LNCaP clone FGC (cell line): ENCODE results near the gene ALPI.
"Not testable (repeated sequence)": the region's sequence is repeated elsewhere in the genome, so short reads cannot be mapped to it uniquely, and the experiment has no call there.

ENCODE experiments used
- DNase-seq: peaks from one replicate; pipeline ENCODE4 v3.0.0-alpha.2; 2011; ENCODE audit warnings: low read depth
- H3K4me3 ChIP-seq: 2 replicates; pipeline ENCODE4 v1.5.1; 2011; ENCODE audit warnings: mild to moderate bottlenecking, low read depth, low read length, control low read depth
- TF ChIP-seq, protein P1 (sequence below): IDR thresholded peaks from 2 replicates; pipeline ENCODE4 v1.5.1; 2012; ENCODE audit warnings: mild to moderate bottlenecking; ENCODE audit not compliant: control insufficient read depth, insufficient read depth; ENCODE audit errors: extremely low read depth

Gene ALPI

DNA sequence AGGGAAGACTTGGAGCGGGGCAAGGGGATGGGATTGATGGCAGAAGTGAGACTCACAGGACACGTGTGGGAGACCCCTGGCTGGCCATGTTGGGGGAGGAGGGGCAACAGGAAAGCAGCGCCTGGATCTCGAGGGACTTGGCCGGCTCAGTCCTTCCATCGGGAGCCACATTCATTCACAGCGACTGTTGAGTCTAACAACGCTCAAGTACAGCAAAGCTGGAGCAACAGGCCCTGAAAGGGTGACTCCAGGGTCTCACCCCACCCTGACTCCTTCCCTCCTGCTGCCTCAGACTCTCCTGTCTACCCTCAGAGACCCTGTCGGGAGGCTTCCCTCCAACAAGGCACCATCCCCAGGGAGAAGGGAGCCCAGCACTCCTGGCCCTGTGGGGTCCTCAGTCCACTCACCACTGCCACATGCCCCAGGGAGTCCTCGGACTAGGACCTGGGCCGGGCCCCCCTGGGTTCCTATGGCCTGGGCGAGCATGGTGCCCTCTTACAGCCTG lies 14.8 kb upstream of the ALPI start:
- TF ChIP-seq, protein P1, sequence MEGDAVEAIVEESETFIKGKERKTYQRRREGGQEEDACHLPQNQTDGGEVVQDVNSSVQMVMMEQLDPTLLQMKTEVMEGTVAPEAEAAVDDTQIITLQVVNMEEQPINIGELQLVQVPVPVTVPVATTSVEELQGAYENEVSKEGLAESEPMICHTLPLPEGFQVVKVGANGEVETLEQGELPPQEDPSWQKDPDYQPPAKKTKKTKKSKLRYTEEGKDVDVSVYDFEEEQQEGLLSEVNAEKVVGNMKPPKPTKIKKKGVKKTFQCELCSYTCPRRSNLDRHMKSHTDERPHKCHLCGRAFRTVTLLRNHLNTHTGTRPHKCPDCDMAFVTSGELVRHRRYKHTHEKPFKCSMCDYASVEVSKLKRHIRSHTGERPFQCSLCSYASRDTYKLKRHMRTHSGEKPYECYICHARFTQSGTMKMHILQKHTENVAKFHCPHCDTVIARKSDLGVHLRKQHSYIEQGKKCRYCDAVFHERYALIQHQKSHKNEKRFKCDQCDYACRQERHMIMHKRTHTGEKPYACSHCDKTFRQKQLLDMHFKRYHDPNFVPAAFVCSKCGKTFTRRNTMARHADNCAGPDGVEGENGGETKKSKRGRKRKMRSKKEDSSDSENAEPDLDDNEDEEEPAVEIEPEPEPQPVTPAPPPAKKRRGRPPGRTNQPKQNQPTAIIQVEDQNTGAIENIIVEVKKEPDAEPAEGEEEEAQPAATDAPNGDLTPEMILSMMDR, result no peak
- H3K4me3 ChIP-seq, result no peak overlapping the region
- DNase-seq, result no peak

DNA sequence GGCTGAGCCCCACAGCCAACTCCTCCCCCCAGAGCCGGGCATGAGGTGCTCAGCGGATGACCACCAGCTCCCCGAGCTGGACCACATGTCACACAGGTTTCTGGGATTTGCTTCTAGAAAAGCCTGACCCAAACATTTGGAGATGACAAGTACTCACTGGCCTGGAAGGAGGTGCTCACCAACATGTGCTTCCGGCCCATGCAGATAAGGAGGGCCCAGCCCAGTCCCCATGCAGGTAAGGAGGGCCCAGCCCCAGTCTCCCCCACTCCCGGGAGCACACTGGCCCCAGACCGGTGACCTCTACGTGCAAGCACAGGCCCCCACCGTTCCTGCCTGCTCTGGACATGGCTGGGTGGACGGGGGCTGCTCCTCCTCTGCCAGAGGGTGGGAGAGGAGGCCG lies 14.0 kb upstream of the ALPI start:
- DNase-seq, H3K4me3 ChIP-seq: not testable (repeated sequence)

DNA sequence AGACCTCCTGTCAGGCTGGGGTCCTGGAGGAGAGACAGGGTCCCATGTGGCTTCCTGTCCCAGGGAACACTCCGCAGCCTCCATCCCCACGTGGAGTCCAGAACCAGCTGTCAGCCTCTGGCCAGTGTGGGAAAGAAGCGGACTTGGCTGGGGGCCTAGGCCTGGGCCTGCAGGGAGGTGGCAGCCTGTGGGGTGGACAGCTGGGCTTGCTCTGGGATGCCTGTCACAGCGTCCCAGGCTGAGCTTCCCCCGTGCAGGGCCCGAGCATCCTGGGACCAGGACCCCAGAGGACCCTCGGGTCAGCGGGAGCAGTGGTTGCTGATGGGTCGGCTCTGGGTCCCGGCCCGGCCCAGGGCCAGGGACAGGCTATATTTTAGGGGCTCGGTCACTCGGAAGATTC lies 13.5 kb upstream of the ALPI start:
- not testable (repeated sequence) for DNase-seq

DNA sequence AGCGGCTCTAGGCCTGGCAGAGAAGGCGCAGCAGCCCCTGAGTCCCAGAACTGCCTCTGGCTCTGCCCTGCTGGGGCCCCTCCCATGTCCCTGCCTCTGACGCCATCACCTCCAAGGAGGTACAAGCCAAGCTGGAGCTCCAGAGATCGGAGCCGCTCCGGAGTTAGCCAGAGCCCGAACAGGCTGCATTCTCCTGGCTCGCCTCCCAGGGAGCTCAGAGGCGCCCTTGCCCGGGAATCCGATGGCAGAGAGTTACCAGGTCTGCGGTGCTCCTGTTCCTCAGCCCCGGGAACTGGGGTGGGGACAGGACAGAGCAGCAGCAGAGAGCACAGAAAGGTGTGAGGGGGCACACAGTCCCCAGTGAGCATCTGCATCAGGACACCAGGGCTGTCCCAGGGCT lies 12.9 kb upstream of the ALPI start:
- not testable (repeated sequence) for H3K4me3 ChIP-seq, DNase-seq

More for the DNA sequence above, 13.5 kb upstream of the ALPI start:
- not testable (repeated sequence) for H3K4me3 ChIP-seq

DNA sequence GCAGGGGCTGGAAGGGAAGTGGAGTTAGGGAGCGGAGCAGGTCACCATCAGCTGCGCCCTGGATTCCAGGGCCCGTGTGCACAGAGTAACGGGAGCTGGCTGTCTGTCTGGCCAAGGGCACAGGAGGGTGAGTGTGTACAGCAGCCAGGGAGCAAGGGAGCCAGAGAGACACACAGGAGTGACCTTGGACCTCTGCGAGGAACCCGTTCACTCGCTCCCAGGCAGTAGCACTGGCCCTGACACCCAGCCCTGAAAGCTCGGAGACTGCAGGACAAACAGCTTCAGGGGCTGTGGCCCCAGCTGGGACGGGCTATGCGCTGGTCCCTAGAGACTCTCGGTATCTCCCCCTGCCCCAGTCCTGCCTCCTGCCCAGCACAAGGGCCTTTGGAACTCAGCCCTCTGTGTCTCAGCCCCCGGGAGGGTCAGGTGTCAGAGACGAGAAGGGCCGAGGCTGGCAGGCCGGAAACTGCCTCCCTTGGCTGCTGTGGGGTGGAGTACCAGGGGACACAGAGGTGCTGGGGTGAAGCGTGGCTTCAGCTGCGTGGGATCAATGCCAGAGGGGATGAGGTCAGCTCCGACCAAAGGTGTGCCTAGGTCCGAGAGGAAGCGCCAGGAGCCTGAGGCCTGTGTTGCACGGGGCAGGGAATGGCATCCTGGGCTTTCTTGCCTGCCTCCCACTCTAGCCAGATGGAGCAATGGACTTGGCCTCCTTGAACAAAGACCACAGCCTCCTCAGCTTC lies 12.1 kb upstream of the ALPI start:
- not testable (repeated sequence) for H3K4me3 ChIP-seq, DNase-seq

DNA sequence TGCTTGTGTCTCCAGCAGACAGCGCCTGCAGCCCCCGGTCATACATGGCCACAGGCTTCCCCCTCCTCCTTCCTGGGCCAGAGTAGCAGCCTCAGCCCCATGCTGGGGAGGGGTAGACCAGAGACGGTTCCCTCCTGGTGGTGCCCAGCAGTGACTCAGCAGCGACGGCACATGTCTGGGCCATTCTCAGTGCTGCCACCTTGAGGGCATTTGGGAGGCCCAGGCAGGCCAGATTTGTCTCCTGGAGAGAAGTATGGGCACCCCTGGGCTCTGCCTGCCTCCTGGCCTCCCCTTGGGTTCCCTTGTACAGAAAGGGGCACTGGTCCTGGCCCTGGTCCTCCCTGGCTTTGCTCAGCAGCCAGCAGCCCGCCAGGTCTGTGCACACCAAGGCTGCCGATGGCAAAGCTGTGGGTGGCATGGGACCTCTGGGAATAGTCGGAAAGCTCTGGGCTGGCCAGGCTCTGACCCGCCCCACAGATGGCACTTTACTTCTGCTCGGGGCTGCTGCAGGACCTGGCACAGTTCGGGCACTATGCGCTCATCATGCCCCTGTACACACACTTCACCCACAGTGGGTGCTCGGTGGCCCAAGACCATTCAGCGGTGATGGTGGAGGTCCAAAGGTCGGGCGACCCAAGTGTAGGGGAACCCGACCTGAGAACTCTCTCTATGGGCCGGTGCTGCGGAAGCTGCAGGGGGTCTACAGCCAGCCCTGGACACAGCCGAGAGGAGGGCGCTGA lies 11.4 kb upstream of the ALPI start:
- TF ChIP-seq, protein P1, result peak; percentile 56
- no peak for DNase-seq
- no peak overlapping the region for H3K4me3 ChIP-seq

DNA sequence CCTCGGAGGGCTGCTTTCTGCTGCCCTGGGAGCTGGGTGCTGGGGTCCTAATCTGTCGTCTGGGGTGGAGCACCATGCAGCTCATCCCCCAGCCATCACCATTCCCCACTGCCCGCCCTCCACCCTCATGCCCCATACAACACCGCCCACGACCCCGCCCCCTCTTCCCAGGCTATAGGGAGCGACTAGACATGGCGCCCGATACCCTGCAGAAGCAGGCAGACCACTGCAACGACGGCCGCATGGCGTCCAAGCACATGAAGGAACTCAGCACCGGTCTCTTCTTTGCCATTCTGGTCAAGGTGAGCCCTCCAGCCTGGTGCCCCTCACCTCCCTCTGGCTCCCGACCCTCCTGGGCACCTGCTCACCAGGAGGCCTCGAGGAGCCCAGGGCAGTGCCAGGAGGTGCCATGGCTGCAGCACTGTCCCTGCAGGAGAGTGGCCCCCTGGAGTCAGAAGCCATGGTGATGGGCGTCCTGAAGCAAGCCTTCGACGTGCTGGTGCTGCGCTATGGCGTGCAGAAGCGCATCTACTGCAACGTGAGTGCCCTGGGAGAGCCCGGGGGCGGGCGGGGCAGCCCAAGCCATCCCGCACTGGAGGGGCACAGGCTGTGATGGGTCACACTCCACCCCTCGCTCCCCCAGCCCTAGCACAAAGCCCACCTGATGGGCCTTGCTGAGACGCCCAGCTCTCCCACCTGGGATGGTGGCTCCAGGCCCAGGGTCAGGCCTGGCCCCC lies 10.6 kb upstream of the ALPI start:
- not testable (repeated sequence) for DNase-seq, H3K4me3 ChIP-seq

DNA sequence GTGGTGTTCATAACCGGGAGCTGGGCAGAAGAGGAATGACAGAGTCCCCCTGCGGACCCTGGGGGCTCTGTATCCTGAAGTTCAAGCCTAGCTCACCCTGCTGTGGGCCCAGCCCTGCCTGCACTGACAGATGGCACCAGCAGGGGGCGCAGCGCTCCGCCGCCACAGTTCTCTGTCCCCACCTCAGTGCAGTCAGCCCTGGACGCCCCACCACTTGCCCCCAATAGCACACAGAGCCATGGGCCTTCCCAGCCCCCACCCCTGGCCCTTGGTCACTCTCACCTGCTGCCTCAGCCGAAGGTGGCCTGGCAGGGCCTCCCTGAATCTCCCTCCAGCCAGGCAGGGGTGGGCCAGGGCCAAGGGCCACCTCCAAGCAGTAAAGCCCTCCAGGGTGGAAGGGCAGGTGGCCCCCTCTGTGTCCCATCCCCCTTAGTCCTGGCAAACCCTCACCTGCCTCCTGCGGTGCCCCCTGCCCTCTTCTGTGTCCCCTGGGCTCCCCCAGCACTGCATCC lies 9.6 kb upstream of the ALPI start:
- not testable (repeated sequence) for H3K4me3 ChIP-seq, DNase-seq

DNA sequence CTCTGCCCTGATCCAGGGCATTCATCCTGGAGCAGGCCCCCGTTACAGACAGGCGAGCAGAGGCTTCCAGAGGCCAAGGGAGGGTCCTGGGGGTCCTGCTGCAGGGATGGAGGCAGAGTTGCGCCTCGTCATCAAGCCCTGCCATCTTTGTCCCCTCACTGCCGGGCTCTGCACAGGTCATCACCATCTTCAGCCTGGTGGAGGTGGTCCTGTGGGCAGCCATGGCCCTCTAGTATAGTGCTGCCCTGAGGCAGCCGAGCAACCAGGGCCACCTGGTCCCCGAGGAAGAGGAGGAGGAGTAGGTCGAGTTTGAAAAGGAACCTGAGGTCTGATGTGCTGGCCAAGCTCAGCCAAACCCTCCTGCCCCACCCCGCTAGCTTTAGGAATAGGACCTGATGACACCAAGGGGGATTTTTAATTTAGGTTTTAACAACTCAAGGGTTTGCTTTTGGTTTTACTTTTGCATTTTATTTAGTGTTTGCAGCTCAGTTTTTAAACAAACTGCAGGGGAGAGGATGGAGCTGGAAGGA lies 8.8 kb upstream of the ALPI start:
- no peak for DNase-seq
- TF ChIP-seq, protein P1, result no peak
- H3K4me3 ChIP-seq, result no peak overlapping the region
